ENCODE data around the gene PIP4K2B.

DNA sequence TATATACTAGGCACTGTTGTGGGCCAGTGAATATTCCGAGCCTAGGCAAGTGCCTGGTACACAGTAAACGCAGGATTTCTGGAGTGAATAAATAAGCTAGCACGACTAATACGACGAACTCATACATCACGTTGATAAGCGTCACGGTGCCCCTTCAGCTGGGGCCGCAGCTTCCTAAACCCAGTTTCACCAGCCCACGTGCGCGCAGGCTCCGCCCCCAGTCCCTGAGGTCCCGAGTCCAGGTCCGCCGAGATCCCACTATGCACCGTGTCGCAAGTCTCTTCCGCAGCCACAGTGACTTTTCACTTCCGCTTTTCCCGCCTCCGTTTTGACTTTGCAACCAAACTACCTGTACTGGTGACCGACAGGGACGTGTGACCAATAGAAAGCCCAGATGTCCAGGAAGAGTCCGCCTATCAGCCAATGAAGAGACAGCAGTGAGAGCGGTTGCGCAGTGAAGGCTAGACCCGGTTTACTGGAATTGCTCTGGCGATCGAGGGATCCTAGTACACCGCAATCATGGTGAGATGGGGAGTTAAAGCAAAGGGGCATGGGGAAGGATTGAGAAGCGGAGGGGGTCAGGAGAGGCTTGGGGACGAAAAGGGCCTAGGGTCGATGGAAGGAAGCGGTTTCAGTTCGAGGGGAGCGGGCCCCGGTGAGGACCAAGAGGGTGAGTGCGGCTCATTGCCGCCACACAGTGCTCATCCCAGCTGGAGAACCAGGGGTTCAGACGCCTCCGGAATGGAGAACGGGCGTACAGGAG lies 46.9 kb downstream of the PIP4K2B start, which contains the start of gene PSMB3:
- TF ChIP-seq, protein P1, sequence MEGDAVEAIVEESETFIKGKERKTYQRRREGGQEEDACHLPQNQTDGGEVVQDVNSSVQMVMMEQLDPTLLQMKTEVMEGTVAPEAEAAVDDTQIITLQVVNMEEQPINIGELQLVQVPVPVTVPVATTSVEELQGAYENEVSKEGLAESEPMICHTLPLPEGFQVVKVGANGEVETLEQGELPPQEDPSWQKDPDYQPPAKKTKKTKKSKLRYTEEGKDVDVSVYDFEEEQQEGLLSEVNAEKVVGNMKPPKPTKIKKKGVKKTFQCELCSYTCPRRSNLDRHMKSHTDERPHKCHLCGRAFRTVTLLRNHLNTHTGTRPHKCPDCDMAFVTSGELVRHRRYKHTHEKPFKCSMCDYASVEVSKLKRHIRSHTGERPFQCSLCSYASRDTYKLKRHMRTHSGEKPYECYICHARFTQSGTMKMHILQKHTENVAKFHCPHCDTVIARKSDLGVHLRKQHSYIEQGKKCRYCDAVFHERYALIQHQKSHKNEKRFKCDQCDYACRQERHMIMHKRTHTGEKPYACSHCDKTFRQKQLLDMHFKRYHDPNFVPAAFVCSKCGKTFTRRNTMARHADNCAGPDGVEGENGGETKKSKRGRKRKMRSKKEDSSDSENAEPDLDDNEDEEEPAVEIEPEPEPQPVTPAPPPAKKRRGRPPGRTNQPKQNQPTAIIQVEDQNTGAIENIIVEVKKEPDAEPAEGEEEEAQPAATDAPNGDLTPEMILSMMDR (IDR thresholded peaks at IDR 0.05), result no peak
- TF ChIP-seq EP300 (IDR thresholded peaks at IDR 0.05) (no peak), POLR2AphosphoS5 (IDR thresholded peaks at IDR 0.05) (peak; percentile 23 to 78 (median 67)), POLR2A (IDR thresholded peaks at IDR 0.05) (peak in 1 of 2 donors; percentile 21)

Data from sigmoid colon (tissue), 4 donors.